ENCODE measurements around the gene SMTNL2.
"Not testable (repeated sequence)": the region's sequence is repeated elsewhere in the genome, so short reads cannot be mapped to it uniquely, and the experiment has no call there.

Gene SMTNL2

DNA sequence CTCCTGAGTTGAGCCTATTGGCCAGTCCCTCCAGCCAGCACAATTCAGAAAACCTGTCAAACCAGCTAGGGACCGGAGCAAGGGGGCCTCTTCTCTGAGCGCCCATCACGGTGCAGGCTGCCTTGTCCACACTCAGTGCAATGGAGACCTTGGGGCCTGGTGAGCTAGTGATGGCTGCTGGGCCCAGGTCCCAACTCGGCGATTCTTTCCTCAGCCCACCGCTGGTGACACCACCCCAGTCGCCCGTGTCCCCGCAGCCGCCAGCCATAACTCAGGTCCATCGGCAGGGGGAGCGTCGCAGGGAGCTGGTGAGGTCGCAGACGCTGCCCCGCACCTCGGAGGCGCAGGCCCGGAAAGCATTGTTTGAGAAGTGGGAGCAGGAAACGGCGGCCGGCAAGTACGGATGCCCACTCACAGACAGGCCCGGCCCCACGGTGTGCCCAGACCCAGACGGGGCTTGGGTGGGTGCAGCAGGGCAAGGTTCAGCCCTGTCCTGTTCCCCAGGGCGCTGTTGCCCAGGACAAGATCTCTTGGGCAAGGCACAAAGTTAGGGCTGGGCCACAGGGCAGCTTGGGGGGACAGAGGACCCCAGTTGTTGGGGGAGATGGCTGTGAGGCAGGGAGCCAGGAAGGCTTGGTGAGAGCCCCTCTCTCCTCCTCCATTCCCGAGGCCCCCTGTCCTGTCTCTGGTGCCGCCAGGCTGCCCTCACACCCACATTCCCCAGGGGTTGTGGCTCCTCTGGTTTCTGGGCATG, 10.8 kb downstream of the SMTNL2 start:
- H3K27ac ChIP-seq, result no peak overlapping the region
- H3K4me3 ChIP-seq, result no peak overlapping the region

DNA sequence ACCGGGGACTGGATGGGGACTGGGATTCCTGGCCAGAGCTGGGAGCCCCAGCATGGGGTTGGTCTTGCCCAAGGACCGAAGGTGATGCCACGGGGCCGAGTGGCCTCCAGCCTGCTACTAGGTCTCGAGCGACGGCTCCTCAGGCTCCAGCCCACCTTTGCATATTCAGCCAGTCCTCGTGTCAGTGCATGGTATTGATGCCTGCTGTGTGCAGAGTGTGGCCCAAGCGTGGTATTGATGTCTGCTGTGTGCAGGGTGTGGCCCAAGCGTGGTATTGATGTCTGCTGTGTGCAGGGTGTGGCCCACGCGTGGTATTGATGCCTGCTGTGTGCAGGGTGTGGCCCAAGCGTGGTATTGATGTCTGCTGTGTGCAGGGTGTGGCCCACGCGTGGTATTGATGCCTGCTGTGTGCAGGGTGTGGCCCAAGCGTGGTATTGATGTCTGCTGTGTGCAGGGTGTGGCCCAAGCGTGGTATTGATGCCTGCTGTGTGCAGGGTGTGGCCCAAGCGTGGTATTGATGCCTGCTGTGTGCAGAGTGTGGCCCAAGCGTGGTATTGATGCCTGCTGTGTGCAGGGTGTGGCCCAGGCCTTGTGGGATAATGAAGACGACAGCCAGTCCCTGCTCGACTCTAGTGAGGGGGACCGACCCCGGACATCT, 11.5 kb downstream of the SMTNL2 start:
- H3K27ac ChIP-seq, result not testable (repeated sequence)

GRCh38 chr17:4596636-4597380, 12.5 kb downstream of the SMTNL2 start:
- Histone ChIP-seq H3K4me3 (no peak overlapping the region), H3K27ac (no peak overlapping the region)

More for the DNA sequence above, 11.5 kb downstream of the SMTNL2 start:
- H3K4me3 ChIP-seq, result not testable (repeated sequence)

GRCh38 chr17:4597975-4598374, 13.6 kb downstream of the SMTNL2 start:
- no peak overlapping the region for H3K27ac ChIP-seq
- no peak overlapping the region for H3K4me3 ChIP-seq

GRCh38 chr17:4598776-4599504, 14.6 kb downstream of the SMTNL2 start:
- Histone ChIP-seq H3K27ac (peak overlapping the region in 8 of 21 experiments; percentile 44 to 71 (median 52)), H3K4me3 (no peak overlapping the region)

DNA sequence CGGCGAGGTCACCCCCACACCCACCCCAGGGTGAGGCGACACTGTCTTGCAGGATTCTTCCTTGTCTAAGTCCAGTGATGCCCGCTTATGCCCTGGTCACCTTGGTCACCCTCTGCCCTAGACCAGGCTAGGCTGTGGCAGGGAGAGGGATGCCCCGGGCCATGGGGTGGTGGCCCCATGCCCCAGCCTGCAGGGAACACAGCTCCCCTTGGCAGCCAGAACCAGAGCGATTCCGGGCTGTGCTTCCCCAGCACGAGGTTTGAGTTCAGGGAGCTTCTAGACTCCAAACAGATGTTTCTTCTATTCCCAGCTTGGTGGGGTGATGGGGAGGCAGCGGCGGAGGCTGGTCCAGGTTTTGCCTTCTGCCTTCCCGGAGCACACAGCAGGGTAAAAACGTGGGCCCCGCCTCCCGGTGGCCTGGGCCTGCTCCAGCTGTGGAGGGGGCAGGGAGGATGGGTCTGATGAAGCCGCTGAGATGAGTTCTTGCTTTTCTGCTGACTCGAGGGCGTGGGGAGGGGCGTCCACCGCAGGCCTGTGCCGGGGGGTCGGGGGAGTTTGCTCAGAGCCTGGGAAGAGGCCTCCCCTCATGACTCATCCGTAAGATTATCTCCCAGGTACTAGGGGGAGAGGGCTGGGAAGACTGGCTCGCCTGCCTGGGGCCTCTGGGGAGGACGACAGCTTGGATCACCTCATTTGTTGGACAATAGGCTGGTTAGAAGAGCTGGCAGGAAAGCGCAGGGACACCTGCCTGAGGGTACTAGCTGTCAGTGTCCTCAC, 15.4 kb downstream of the SMTNL2 start:
- Histone ChIP-seq H3K27ac (peak overlapping the region in 7 of 21 experiments; percentile 1 to 71 (median 41)), H3K4me3 (no peak overlapping the region)

DNA sequence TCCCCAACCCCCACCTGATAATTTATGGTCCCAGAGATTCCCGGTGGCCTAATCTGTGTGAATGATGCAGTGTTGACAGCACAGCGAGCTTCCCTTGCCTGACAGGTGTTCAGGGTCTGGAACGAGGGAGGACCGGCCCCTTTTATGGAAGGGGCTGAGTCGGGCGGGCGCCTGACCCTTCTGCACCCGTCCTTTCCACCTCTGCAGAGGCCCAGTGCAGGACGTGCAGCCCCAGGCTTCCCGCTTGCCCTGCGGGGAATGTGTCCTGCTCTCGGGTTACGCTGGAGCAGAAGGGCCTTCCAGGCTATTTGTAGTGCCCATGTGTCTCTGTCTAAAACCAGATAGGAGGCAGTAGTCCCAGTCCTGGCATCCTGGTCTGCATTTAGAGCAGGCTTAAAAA, 16.2 kb downstream of the SMTNL2 start:
- no peak overlapping the region for H3K4me3 ChIP-seq
- H3K27ac ChIP-seq, result peak overlapping the region in 2 of 21 experiments; percentile 11 to 21

- no peak overlapping the region for H3K4me3 ChIP-seq
- H3K27ac ChIP-seq, result no peak overlapping the region
These were observed 17.0 kb downstream of the SMTNL2 start for GRCh38 chr17:4601326-4601725.

- H3K27ac ChIP-seq, result no peak overlapping the region
- no peak overlapping the region for H3K4me3 ChIP-seq
These were observed 17.7 kb downstream of the SMTNL2 start for GRCh38 chr17:4602041-4602440.

DNA sequence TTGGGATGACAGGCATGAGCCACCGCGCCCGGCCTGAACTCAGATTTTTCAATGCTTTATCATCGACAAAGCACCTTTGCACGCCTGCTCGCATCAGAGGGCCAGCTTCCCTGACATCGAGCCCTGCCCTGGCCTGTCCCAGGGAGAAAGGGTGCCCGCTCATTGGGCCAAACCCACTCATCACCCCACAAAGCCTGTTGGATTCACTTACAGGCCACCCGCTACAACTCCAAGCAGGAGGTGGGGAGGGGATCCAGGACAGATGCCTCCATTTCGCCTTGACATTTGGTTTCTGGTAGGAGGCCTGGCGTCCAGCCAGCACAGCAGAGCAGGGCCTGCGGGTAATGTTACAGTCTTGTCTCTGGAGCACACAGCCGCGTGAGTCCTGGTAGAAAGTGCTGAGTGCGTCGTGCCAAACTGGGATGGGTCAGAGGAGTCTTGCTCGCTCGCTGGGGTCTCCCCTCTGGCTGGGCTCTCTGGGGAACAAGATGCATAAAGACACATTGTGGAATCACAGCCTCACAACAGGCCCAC, 19.8 kb downstream of the SMTNL2 start:
- no peak overlapping the region for H3K4me3 ChIP-seq
- peak overlapping the region in 2 of 21 experiments; percentile 1 to 14 for H3K27ac ChIP-seq

- not testable (repeated sequence) for H3K4me3 ChIP-seq
- H3K27ac ChIP-seq, result peak overlapping the region in 1 of 21 experiments; percentile 1
These were observed 20.4 kb downstream of the SMTNL2 start for GRCh38 chr17:4604736-4605135.

GRCh38 chr17:4605826-4606225, 21.5 kb downstream of the SMTNL2 start:
- Histone ChIP-seq H3K27ac (peak overlapping the region in 1 of 21 experiments; percentile 16), H3K4me3 (no peak overlapping the region)

DNA sequence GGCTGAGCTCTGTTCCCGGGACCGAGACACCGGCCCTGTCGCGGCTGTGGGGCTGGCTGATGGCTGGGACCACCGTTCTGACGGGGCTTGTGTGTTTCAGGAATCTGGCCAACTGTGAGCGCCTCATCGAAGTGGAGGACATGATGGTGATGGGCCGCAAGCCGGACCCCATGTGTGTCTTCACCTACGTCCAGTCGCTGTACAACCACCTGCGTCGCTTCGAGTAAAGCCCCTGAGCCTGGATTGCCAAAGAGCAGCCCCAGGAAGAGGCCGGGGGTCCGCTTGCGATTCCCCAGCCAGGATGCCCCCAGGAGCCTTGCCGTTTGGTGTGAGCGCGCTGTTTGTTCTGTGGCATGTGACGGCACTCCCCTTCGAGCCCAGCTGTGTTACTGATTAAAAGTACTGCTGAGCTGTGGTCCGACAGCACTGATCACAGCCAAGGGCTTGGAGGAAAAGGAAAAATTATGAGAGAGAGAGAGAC, 23.0 kb downstream of the SMTNL2 start:
- H3K4me3 ChIP-seq, result no peak overlapping the region
- peak overlapping the region in 12 of 21 experiments; percentile 4 to 65 (median 38) for H3K27ac ChIP-seq

DNA sequence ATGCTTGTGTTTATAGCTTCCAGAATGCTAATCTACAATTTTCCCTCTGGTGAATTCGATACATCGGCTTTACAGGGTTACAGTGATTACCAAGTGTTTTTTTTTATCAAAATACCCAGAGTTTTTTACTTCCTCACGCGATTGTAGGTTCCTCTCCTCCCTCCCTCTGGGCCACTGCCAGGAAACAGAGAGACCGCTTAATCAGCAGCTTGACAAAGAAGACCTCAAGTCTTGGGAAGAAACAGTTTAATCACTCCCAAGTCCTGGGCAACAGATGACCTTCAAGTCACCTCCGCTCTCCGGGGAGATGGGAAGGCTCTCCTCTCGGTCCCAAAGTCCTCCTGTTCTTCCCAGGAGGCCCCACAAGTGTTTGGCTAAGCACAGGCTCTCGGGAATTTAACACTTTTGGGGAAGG, 23.5 kb downstream of the SMTNL2 start:
- Histone ChIP-seq H3K4me3 (no peak overlapping the region), H3K27ac (peak overlapping the region in 11 of 21 experiments; percentile 4 to 65 (median 40))

GRCh38 chr17:4609761-4610160, 25.4 kb downstream of the SMTNL2 start:
- no peak overlapping the region for H3K4me3 ChIP-seq
- H3K27ac ChIP-seq, result no peak overlapping the region

- Histone ChIP-seq H3K4me3 (no peak overlapping the region), H3K27ac (no peak overlapping the region)
These were observed 25.8 kb downstream of the SMTNL2 start for GRCh38 chr17:4610162-4610561.

GRCh38 chr17:4610656-4611055, 26.3 kb downstream of the SMTNL2 start:
- H3K4me3 ChIP-seq, result no peak overlapping the region
- H3K27ac ChIP-seq, result no peak overlapping the region

DNA sequence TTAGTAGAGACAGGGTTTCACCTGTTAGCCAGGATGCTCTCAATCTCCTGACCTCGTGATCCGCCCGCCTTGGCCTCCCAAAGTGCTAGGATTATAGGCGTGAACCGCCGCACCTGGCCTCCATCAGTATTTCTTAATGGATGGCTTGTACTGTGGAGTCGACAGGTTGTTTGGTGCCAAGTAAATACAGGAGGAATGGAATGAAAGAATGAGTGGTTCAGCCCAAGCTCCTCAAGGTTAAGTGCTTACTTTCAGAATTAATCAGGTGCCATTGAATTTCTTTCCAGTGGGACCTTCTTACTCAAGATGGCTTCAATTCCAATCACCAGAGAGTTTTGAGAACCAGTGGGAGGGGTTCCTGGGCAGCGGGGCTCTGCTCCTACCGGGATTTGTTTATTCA, 32.1 kb downstream of the SMTNL2 start:
- no peak overlapping the region for H3K27ac ChIP-seq
- no peak overlapping the region for H3K4me3 ChIP-seq

DNA sequence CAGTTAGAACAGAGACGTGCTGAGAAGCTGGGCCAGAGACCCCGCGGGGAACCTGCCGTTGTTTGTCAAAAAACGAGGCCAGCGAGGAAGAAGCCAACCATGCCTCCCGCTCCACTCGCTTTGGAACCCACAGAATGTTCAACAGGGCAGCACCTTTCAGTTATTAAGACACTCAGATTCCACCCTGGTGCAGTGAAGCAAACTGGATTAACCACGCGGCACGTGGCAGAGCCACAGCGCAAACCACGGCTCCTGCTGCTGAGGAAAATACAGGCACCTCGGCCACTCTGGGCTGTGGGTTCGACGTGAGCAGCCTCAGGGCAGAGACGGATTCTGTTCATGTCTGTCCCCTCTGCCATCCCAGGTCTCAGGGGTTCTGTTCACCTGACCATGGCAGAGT, 32.8 kb downstream of the SMTNL2 start:
- no peak overlapping the region for H3K4me3 ChIP-seq
- no peak overlapping the region for H3K27ac ChIP-seq
